Measurements from ENCODE around the gene PIK3C2B. TPM values are rescaled to one million over a fixed set of nuclear protein-coding genes. Genes with fewer than 3 reads are reported as not detected.

The PIK3C2B gene
- total RNA-seq, 1 experiment from 2014 or later: 17.4 TPM

GRCh38 chr1:204516180-204516879 is 21.7 kb upstream of the PIK3C2B start, which contains the start of gene MDM4 (continued):
- TF ChIP-seq ZBTB33 (IDR thresholded peaks at IDR 0.05; ENCODE audit: extremely low read depth, insufficient replicate concordance, low read length) (no peak), SRF (IDR thresholded peaks at IDR 0.05; ENCODE audit: low read depth) (peak; percentile 77), SIN3A (IDR thresholded peaks at IDR 0.05; ENCODE audit: low read depth) (peak; percentile 67; the same call in 1 of the 2 replicates)

- peaks cover 36% of the 10 kb centered on the region for H3K79me2 ChIP-seq (ENCODE audit: insufficient read depth, low read length)
- no peaks in the 10 kb centered on the region for H4K20me1 ChIP-seq (ENCODE audit: insufficient read depth)
- H3K36me3 ChIP-seq (ENCODE audit: control insufficient read depth in 1 of 2, insufficient read depth in 2 of 2, low read length in 2 of 2): peaks cover 0 to 21% of the 10 kb centered on the region in 2 experiments; a peak in 1 of 4 replicates
- ATAC-seq (no peak), DNase-seq (ENCODE audit: low read depth, low spot score) (no peak)
- CTCF ChIA-PET: interaction anchor here (0.7 to 2.5 kb wide), 3 partner anchors 9 to 292 kb away, joined by 3 to 12 read pairs (median 6); no protein-coding TSS in a partner anchor
- peak overlapping the region; percentile 69 for H3K4me2 ChIP-seq (ENCODE audit: low read length)
- H2AFZ ChIP-seq (ENCODE audit: low read depth, low read length, poor library complexity, severe bottlenecking): no peak overlapping the region
- peak overlapping the region; percentile 90; the same call in 1 of the 2 replicates for H3K27ac ChIP-seq (ENCODE audit: low read depth, low read length)
- BruUV-seq (replicated peaks): no TSS peak
- no peaks in the 10 kb centered on the region for H3K9me2 ChIP-seq (ENCODE audit: insufficient read depth)
- no peaks in the 10 kb centered on the region for H3K9me3 ChIP-seq (ENCODE audit: control insufficient read depth in 1 of 2, insufficient read depth in 1 of 2, low read depth in 1 of 2, low read length in 2 of 2)
- no peak overlapping the region for H3K4me3 ChIP-seq (replicated peaks in 1 of 2; ENCODE audit: low read depth in 1 of 2, low read length in 2 of 2)
- intact Hi-C loops (cut with micrococcal nuclease): no loop called here
- TF ChIP-seq EZH2phosphoT487 (IDR thresholded peaks at IDR 0.05; ENCODE audit: borderline replicate concordance) (no peak), FOSL1 (IDR thresholded peaks at IDR 0.05; ENCODE audit: low read depth) (no peak), REST (IDR thresholded peaks at IDR 0.05; ENCODE audit: low read depth) (no peak), SP1 (IDR thresholded peaks at IDR 0.05; ENCODE audit: low read depth) (no peak), POLR2A (IDR thresholded peaks at IDR 0.05; ENCODE audit: borderline replicate concordance, extremely low read depth, insufficient read depth, insufficient read length) (no peak), EZH2 (IDR thresholded peaks at IDR 0.05) (no peak), ZFX (IDR thresholded peaks at IDR 0.05) (no peak), SRF (IDR thresholded peaks at IDR 0.05; ENCODE audit: low read depth) (no peak), ZBTB33 (IDR thresholded peaks at IDR 0.05; ENCODE audit: extremely low read depth, insufficient replicate concordance, low read length) (no peak), CBX3 (IDR thresholded peaks at IDR 0.05; ENCODE audit: low read depth) (no peak), CEBPB (IDR thresholded peaks at IDR 0.05; ENCODE audit: low read depth) (no peak), ATF3 (IDR thresholded peaks at IDR 0.05) (no peak), MAX (IDR thresholded peaks at IDR 0.05) (no peak), YY1 (IDR thresholded peaks at IDR 0.05; ENCODE audit: extremely low read depth, insufficient replicate concordance, low read depth, low read length) (no peak), ZNF274 (IDR thresholded peaks at IDR 0.05; ENCODE audit: low read depth, low read length) (no peak), JUND (IDR thresholded peaks at IDR 0.05) (no peak)
- H3K27me3 ChIP-seq (ENCODE audit: insufficient read depth, low read length): no peaks in the 10 kb centered on the region
- POLR2A ChIA-PET: interaction anchor here (0.7 to 2.8 kb wide), 5 partner anchors 8 to 408 kb away, joined by 3 to 63 read pairs (median 13); no protein-coding TSS in a partner anchor
- peaks cover 20% of the 10 kb centered on the region in 2 experiments for H3K4me1 ChIP-seq (ENCODE audit: control insufficient read depth in 1 of 2, insufficient read depth in 2 of 2, low read length in 2 of 2)
- H3K9ac ChIP-seq (ENCODE audit: low read length): no peak overlapping the region
- RAD21 ChIA-PET (ENCODE audit: low non-redundant PET in 1 of 2, low total read pairs in 2 of 2, uncharacterized antibody in 2 of 2, unreplicated experiment in 2 of 2): no interaction called here
These were observed 20.2 kb upstream of the PIK3C2B start for GRCh38 chr1:204514828-204515227.
